Measurements from ENCODE around the gene TTC39A. TPM values are rescaled to one million over a fixed set of nuclear protein-coding genes. Genes with fewer than 3 reads are reported as not detected.
A peak's percentile ranks its signal among the peaks of the same experiment; 100 is the strongest.

Gene TTC39A
- total and polyA plus RNA-seq, 12 donors: 4.7 to 44.8 (median 15.7) TPM

DNA sequence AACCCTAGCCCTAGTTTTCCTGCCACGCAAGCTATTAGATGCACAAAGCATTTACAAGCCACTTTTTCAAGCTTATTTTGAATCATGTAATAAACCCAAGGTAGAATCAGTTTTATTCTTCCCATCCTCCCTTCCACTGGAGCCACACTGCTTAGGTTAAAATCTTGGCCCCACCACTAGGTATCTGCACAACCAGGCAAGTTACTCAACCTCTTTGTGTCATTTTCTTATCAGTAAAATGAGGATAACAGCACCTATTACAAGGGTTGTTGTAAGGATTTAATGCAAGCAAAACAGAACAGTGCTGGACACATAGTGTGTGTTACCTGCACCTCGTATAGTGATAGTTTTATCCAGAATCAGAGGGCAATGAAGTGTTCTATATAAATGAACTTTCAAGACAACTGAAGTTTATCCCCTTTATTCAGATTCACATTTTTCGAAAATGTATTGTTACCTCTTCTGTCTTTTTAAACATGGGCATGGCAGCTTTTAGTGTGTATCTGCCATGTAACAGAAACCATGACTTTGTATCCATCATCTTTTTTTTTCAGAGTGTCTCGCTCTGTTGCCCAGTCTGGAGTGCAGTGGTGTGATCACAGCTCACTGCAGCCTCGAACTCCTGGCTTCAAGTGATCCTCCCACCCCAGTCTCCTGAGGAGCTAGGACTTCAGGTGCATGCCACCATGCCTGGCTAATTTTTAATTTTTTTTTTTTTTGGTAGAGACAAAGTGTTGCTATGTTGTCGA, 17.2 kb upstream of the TTC39A start:
- DNase-seq: peak in 2 of 7 donors; percentile 10 to 30
- WGBS, 4 donors: 89 to 92% (median 91%) methylated on average over 6 of the region's 6 CpGs
- H3K36me3 ChIP-seq (replicated peaks in 1 of 2): no peaks in the 10 kb centered on the region
- no peak overlapping the region for H3K27ac ChIP-seq
- TF ChIP-seq POLR2A (IDR thresholded peaks at IDR 0.05): no peak
- TF ChIP-seq, protein P1, sequence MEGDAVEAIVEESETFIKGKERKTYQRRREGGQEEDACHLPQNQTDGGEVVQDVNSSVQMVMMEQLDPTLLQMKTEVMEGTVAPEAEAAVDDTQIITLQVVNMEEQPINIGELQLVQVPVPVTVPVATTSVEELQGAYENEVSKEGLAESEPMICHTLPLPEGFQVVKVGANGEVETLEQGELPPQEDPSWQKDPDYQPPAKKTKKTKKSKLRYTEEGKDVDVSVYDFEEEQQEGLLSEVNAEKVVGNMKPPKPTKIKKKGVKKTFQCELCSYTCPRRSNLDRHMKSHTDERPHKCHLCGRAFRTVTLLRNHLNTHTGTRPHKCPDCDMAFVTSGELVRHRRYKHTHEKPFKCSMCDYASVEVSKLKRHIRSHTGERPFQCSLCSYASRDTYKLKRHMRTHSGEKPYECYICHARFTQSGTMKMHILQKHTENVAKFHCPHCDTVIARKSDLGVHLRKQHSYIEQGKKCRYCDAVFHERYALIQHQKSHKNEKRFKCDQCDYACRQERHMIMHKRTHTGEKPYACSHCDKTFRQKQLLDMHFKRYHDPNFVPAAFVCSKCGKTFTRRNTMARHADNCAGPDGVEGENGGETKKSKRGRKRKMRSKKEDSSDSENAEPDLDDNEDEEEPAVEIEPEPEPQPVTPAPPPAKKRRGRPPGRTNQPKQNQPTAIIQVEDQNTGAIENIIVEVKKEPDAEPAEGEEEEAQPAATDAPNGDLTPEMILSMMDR (IDR thresholded peaks at IDR 0.05): no peak
- H3K4me1 ChIP-seq (replicated peaks in 1 of 2): peaks cover 7 to 10% of the 10 kb centered on the region in 2 donors
- H3K9me3 ChIP-seq (replicated peaks in 1 of 3): no peaks in the 10 kb centered on the region
- no peak overlapping the region for H3K4me3 ChIP-seq
- intact Hi-C loops (cut with DNase I): loop anchor here in 1 of 2 donors (10.0 kb wide), 1 partner anchor 187 kb away; no protein-coding TSS in a partner anchor
- H3K27me3 ChIP-seq: no peaks in the 10 kb centered on the region

DNA sequence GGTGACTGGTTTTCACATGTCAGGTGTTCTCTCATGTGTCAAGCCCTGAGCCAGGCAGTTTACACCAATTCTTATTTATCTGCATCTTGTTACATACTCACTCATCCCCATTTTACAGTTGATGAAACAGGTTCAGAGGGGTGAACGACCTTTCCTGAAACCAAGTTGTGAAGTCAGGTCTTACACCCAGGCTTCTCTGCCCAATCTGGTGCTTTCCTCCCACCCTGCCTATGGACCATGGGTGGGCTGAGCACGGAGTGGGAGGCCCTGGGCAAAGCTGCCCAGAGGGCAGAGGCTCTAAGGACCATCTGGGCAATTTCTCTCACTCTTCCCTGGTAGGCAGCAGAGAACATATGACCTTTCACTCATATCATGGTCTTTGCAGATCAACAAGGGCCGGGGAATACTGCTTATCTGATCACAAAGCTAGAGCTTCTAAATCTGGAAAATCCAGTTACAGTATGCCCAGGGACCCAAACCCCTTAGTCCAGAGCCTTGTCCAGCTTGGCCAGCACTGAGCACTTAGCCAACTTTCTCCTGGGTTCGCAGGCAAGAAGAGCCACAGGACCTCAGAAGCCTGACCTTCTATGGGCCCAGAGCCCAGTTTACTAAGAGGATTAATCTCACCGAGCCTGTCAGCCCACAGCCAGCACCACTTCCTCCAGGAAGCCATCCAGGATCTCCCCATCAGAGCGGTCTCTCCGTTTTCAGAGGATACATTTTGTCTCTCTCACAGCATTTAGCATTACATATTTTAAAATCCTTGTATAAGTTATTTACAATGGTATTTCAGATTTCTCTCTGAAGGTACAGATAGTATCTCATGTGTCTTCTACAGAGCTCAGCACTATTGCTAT, 16.0 kb upstream of the TTC39A start:
- intact Hi-C loops (cut with DNase I): loop anchor here in 1 of 2 donors (10.0 kb wide), 1 partner anchor 188 kb away; no protein-coding TSS in a partner anchor
- 56 to 63% (median 62%) methylated on average over 7 of the region's 7 CpGs for WGBS, 4 donors
- Histone ChIP-seq H3K27ac (no peak overlapping the region), H3K27me3 (no peaks in the 10 kb centered on the region), H3K9me3 (replicated peaks in 1 of 3) (no peaks in the 10 kb centered on the region), H3K36me3 (replicated peaks in 1 of 2) (no peaks in the 10 kb centered on the region), H3K4me1 (replicated peaks in 1 of 2) (peaks cover 4 to 7% of the 10 kb centered on the region in 2 donors), H3K4me3 (no peak overlapping the region)
- peak in 3 of 7 donors; percentile 24 to 50 (median 27) for DNase-seq
- TF ChIP-seq, protein P1 (IDR thresholded peaks at IDR 0.05): no peak
- TF ChIP-seq POLR2A (IDR thresholded peaks at IDR 0.05): no peak

DNA sequence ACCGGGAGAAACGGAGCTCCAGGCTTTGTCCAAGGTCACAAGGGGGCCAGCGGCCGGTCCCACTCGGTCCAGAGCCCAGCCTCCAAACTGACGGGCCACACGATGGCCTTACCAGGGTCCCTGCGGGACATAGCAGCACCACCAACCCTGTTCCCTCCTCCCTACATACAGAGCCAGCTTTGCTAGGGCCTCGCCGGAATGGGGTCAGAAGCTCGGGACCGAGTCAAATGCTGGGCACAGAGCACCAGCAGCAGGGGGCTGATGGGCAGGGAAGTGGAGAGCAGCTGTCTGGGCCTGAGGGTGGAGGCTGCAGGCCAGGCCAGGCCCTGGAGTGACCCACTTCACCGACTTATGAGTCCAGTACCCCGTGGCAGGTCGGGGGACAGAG, 14.9 kb upstream of the TTC39A start:
- TF ChIP-seq POLR2A (IDR thresholded peaks at IDR 0.05): no peak
- TF ChIP-seq, protein P1 (IDR thresholded peaks at IDR 0.05): no peak
- intact Hi-C loops (cut with DNase I): loop anchor here in 1 of 2 donors (10.0 kb wide), 1 partner anchor 190 kb away; no protein-coding TSS in a partner anchor

More for the DNA sequence above, 14.9 kb upstream of the TTC39A start:
- peak in 2 of 7 donors; percentile 24 to 48 for DNase-seq
- Histone ChIP-seq H3K36me3 (replicated peaks in 1 of 2) (no peaks in the 10 kb centered on the region), H3K27me3 (no peaks in the 10 kb centered on the region), H3K27ac (no peak overlapping the region), H3K4me1 (replicated peaks in 1 of 2) (peaks cover 4 to 7% of the 10 kb centered on the region in 2 donors), H3K9me3 (replicated peaks in 1 of 3) (no peaks in the 10 kb centered on the region), H3K4me3 (peak overlapping the region in 1 of 4 donors; percentile 44)
- 31 to 61% (median 36%) methylated on average over 10 to 15 of the region's 15 CpGs for WGBS, 4 donors

All from adrenal gland (tissue), 12 donors.